ENCODE data around the gene CSMD2. TPM values are rescaled to one million over a fixed set of nuclear protein-coding genes. Genes with fewer than 3 reads are reported as not detected.

CSMD2 gene
- total RNA-seq, 2 donors from 2014 or later = 0.15 to 0.28 TPM

- intact Hi-C loops (cut with DNase I, micrococcal nuclease) = no loop called here
These were observed 1.9 kb downstream of the CSMD2 start for GRCh38 chr1:34162852-34163766.

DNA sequence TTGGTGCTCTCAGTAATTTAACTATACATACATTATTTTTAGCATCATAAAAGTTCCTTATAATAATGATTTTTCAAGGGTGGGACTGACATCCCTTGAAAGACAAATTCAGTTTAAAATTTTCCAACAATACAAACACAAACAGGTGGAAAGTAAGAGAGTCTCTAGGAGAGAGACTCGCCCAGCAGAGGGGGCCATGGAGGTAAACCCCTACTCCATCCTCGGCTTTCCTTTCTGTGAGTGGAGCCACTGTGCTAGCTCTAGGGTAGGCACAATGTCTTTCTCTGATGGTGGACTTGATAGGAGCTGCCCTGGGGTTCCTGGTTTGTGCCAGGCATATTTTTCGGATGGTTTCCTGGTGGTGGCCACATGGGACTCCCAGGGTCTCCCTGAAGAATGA, 8.3 kb downstream of the CSMD2 start:
- ATAC-seq = no peak
- DNase-seq = no peak
- intact Hi-C loops (cut with DNase I, micrococcal nuclease) = no loop called here

More at GRCh38 chr1:34162852-34163766, 1.9 kb downstream of the CSMD2 start:
- ATAC-seq = peak; percentile 68
- peak; percentile 28 to 35 for DNase-seq

GRCh38 chr1:34155860-34156259, 9.2 kb downstream of the CSMD2 start:
- ATAC-seq (no peak), DNase-seq (no peak)
- intact Hi-C loops (cut with DNase I, micrococcal nuclease) = no loop called here

DNA sequence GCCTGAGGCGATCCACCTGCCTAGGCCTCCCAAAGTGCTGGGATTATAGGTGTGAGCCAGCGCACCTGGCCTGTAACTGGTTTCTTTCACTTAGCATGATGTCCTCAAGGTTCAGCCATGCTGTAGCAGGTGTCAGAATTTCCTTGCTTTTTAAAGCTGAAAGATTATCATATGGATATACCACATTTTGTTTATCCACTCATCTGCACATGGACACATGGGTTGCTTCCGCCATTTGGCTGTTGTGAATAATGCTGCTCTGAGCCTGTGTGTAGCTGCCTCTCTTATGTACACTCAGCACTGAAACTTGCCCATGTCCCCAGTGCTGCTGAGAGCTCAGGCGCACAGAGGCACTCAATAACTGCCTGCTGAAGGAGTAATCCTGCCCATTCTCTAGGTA, 11.8 kb downstream of the CSMD2 start:
- no peak for DNase-seq
- no peak for ATAC-seq
- intact Hi-C loops (cut with DNase I, micrococcal nuclease) = no loop called here

GRCh38 chr1:34149501-34149900, 15.5 kb downstream of the CSMD2 start:
- DNase-seq (no peak), ATAC-seq (no peak)
- intact Hi-C loops (cut with DNase I, micrococcal nuclease) = no loop called here

DNA sequence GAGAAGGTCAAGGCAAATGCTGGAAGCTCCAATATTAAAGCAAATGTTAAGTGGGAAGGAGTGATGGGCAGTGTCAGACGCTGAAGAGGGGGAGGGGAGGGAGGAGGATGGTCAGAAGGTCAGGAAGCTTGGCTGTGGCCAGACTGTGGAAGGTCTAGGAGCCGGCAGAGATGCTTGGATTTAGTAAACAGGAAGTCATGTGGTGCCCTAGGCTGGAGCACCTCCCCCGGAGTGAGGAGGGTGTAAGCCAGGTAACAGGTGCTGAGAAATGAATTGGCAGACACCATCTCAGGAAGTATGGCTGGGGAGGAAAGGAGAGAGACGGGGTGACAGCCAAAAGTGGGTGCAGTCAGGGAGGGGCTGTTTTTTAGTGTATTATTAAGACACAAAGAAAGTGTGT, 17.7 kb downstream of the CSMD2 start:
- intact Hi-C loops (cut with DNase I, micrococcal nuclease) = no loop called here
- ATAC-seq (no peak), DNase-seq (no peak)

- intact Hi-C loops (cut with DNase I, micrococcal nuclease) = no loop called here
- DNase-seq (no peak), ATAC-seq (no peak)
These were observed 20.3 kb downstream of the CSMD2 start for GRCh38 chr1:34144766-34145165.

- DNase-seq = no peak
- intact Hi-C loops (cut with DNase I, micrococcal nuclease) = no loop called here
- ATAC-seq = no peak
These were observed 21.1 kb downstream of the CSMD2 start for GRCh38 chr1:34143975-34144374.

DNA sequence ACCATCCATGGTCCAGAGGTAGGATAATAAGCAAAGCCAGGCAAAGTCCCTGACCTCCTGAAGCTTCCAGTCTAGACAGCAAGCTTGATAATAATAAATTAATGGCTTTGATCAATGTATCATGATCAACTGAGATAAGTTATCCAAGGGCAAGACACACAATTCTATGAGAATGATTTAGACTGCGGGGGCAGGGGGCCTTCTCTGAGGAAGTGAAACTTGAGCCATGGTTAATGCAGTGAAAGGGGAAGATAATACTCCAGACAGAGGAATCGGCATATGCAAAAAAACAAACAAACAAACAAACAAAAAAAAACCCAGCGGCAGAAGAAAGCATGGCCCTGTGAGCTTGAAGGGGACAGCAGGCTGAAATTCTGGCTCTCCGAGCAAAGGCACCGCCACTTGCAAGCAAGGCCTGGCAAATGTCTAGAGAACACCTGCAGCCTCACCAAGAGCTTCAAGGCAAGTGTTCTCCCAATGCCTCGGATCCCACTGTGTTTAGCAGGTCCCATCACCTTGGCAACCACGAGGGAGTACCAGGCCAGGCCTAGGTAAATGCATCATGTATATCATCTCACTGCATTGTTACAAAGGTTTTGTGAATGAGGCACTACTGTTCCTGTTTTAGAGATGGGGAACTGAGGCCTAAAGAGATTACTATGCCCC, 24.9 kb downstream of the CSMD2 start:
- ATAC-seq = no peak
- intact Hi-C loops (cut with DNase I, micrococcal nuclease) = no loop called here
- no peak for DNase-seq

- ATAC-seq (no peak), DNase-seq (no peak)
These were observed 27.6 kb downstream of the CSMD2 start for GRCh38 chr1:34137411-34137810.

DNA sequence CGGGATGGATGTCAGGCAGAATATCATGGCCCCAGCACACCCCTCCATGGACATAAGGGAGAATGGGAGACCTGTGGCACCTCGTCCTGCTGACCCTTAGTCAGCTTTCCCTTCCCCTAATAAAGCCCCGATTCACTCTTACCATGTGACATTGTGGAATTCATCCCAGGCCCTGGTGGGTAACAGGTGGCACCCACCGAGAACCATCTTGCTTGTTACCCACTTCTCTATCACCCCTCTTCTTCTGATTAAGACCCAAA, 32.9 kb downstream of the CSMD2 start:
- no peak for ATAC-seq
- intact Hi-C loops (cut with DNase I, micrococcal nuclease) = no loop called here

More at GRCh38 chr1:34137411-34137810, 27.6 kb downstream of the CSMD2 start:
- intact Hi-C loops (cut with DNase I, micrococcal nuclease) = no loop called here

DNA sequence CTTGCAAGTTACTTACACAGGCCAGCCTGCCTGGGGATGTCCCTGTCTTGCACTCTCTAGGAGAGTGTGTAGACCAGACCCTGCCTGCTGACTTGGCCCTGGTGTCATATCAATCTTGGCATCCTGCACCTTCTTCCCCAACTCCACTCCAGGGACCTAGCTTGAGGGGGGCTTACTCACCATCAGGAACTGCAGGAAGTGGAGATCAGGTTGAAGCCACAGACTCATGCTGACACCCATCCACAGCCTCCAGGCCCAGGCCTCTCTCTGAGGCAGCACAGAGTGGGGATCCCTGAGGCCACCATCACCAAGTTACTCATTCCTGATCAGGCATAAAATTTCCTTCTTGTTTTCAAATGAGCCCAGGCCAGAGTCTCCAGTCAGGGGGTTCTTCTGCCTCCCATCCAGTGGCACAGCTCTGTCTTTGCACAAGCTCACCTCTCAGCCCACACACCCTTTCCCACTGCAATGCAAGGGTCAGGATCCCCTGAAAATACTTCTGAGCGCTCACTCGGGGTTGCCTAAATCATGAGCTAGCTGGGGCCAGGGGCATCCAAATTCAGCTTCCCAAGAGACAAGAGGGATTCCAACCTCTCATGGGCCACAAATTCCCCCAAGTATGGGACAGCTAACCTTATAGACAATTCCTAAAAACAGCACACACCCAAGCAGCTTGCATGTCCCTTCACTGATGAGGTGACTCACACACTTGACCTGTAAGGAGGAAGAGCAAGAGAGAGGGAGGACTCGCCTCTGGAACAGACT, 33.5 kb downstream of the CSMD2 start:
- intact Hi-C loops (cut with DNase I, micrococcal nuclease) = no loop called here
- ATAC-seq (no peak), DNase-seq (no peak)

More for the DNA sequence above, 32.9 kb downstream of the CSMD2 start:
- no peak for DNase-seq

- DNase-seq (no peak), ATAC-seq (no peak)
- intact Hi-C loops (cut with DNase I, micrococcal nuclease) = no loop called here
These were observed 34.7 kb downstream of the CSMD2 start for GRCh38 chr1:34130306-34130705.

- DNase-seq (no peak), ATAC-seq (no peak)
- intact Hi-C loops (cut with DNase I, micrococcal nuclease) = no loop called here
These were observed 35.4 kb downstream of the CSMD2 start for GRCh38 chr1:34129630-34130029.

- DNase-seq (no peak), ATAC-seq (no peak)
- intact Hi-C loops (cut with DNase I, micrococcal nuclease) = no loop called here
These were observed 36.7 kb downstream of the CSMD2 start for GRCh38 chr1:34128186-34128889.

DNA sequence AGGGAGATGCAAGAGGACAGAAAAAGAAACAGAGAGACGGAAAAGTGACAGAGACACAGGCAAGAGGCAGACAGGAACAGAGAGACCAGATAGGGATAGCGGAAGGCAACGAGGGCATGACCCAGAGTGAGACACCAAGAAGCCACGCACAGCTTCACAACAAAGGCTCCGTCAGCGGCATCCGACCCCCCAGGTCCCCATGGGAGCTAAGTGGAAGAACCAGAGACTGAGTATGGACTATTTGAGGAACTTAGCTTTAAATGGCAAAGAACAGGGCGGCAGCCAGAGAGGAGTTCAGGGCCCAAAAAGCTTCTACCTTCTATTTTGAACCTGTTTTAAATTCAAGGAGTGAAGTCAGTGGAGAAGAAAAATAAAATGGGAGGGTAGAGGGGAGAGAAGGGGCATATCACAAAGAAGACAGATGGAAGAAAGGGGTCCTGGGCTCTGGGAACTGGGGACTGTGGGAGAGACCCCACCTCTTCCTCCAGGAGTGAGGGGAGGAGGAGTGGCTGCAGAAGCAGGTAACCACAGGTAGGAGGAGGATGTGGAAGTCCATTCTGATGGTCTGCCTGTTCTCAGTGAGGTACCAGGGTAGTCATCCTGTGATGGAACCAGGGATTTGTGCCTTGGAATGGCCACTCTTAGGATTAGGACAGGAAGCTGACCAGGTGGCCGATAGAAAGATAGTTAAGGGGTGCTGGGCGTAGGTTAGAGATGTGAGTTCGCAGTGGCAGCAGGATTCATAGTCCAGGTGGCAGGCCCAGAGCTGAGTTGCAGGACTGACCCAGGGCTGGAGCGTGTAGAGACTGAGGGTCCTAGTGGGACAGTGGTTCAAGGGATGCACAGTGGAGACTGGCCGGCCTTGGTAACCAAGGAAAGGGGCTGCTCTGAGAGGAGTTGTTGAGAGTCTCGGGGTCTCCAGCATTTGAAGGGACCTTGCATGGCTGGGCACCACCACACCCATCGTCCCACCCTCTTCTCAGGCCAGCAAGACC, 37.7 kb downstream of the CSMD2 start:
- ATAC-seq (no peak), DNase-seq (no peak)
- intact Hi-C loops (cut with DNase I, micrococcal nuclease) = no loop called here

- intact Hi-C loops (cut with DNase I, micrococcal nuclease) = no loop called here
- ATAC-seq = no peak
- no peak for DNase-seq
These were observed 38.5 kb downstream of the CSMD2 start for GRCh38 chr1:34126486-34126885.

- intact Hi-C loops (cut with DNase I, micrococcal nuclease) = no loop called here
- DNase-seq = no peak
These were observed 39.2 kb downstream of the CSMD2 start for GRCh38 chr1:34125721-34126380.

More at GRCh38 chr1:34125721-34126380, 39.2 kb downstream of the CSMD2 start:
- no peak for ATAC-seq

All from left colon (tissue), 2 donors.